ENCODE results near the gene PTPRM. TPM values are rescaled to one million over a fixed set of nuclear protein-coding genes. Genes with fewer than 3 reads are reported as not detected.

The PTPRM gene
- total RNA-seq, 1 experiment from 2014 or later = not detected

DNA sequence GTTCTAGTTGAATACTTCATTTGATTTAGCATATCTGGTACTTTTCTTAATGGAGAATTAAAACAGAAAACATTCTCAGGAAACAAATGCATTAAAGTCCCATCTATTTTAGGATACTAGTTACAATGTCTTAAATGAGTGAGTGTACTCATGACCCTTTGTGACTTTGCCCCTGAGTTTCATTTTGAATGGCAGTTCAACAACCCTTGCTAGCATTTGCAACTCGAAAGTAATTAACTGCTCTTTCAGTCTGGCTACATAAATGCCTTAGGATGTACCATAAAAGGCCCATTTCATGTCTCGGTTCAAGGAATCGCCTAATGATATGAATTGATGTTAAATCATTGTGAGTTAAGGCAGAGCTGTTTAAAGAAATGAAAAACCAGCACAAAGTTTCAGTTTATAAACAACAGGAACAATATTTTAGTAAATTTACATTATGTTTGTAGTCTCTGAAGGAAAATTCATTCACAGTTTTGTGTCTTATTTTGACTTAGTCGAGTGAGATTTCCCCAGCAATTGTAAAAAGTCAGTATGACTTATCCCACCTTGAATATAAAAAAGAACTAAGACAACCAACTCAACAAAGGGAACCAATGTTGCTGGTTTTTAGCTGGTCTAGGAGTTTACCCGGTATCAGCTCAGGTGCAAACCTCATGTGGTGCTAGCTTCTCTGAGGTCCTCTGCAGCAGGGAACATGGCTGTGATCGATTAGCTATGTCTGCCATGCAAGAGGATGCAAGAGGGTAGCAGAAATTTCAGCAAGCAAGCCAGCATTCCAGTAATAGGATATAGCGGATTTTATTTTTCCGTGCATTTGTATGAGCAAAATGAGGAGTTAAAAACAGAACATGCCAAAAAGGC is 386.2 kb downstream of the PTPRM start:
- Histone ChIP-seq H3K9me3 (ENCODE audit: low read depth, low read length, poor library complexity, severe bottlenecking) (peaks cover 17% of the 10 kb centered on the region), H3K36me3 (ENCODE audit: insufficient read depth, low read length, poor library complexity, severe bottlenecking) (no peaks in the 10 kb centered on the region), H3K27me3 (replicated peaks; ENCODE audit: insufficient read depth, low read depth, low read length, poor library complexity) (no peaks in the 10 kb centered on the region), H3K4me3 (ENCODE audit: low read depth, low read length, poor library complexity, severe bottlenecking) (no peak overlapping the region), H3K27ac (ENCODE audit: low read depth, low read length, poor library complexity, severe bottlenecking) (no peak overlapping the region), H3K4me1 (ENCODE audit: insufficient read depth, low read length, poor library complexity, severe bottlenecking) (no peaks in the 10 kb centered on the region)
- intact Hi-C loops (cut with micrococcal nuclease; ENCODE audit: unreplicated experiment) = no loop called here
- DNase-seq (ENCODE audit: low spot score) = no peak
- BruUV-seq (replicated peaks) = no TSS peak
- CTCF ChIA-PET = no interaction called here
- POLR2A ChIA-PET (ENCODE audit: low non-redundant PET) = no interaction called here
- no peak for TF ChIP-seq EZH2 (IDR thresholded peaks at IDR 0.05; ENCODE audit: borderline replicate concordance, low read depth, low read length, poor library complexity, severe bottlenecking)
- TF ChIP-seq, protein P1, sequence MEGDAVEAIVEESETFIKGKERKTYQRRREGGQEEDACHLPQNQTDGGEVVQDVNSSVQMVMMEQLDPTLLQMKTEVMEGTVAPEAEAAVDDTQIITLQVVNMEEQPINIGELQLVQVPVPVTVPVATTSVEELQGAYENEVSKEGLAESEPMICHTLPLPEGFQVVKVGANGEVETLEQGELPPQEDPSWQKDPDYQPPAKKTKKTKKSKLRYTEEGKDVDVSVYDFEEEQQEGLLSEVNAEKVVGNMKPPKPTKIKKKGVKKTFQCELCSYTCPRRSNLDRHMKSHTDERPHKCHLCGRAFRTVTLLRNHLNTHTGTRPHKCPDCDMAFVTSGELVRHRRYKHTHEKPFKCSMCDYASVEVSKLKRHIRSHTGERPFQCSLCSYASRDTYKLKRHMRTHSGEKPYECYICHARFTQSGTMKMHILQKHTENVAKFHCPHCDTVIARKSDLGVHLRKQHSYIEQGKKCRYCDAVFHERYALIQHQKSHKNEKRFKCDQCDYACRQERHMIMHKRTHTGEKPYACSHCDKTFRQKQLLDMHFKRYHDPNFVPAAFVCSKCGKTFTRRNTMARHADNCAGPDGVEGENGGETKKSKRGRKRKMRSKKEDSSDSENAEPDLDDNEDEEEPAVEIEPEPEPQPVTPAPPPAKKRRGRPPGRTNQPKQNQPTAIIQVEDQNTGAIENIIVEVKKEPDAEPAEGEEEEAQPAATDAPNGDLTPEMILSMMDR (conservative IDR thresholded peaks at IDR 0.05; ENCODE audit: low read depth, low read length) = no peak

DNA sequence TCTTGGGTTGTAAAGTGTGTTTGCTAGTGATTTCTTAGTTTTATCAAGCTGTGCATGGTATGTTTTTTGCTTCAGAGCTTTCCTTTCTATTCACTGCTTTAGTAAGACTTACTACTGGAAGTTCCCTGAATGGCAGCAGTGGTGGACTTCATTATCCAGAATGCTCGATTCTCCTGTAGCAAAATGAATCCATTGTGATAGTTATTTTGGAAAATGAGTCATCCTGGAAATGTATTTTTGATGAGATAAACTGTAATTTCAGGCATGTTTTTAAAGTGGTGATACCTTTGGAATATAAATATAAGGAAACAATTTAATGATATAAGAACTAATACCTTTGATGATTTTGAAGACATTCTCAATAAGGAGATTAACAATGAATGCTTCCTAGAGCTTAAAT is 387.1 kb downstream of the PTPRM start:
- ChIA-PET POLR2A (ENCODE audit: low non-redundant PET) (no interaction called here), CTCF (no interaction called here)
- TF ChIP-seq, protein P1 (conservative IDR thresholded peaks at IDR 0.05; ENCODE audit: low read depth, low read length) = no peak
- no peak for TF ChIP-seq EZH2 (IDR thresholded peaks at IDR 0.05; ENCODE audit: borderline replicate concordance, low read depth, low read length, poor library complexity, severe bottlenecking)
- no peak overlapping the region for H3K27ac ChIP-seq (ENCODE audit: low read depth, low read length, poor library complexity, severe bottlenecking)
- peaks cover 17% of the 10 kb centered on the region for H3K9me3 ChIP-seq (ENCODE audit: low read depth, low read length, poor library complexity, severe bottlenecking)
- no peak for DNase-seq (ENCODE audit: low spot score)
- no peak overlapping the region for H3K4me3 ChIP-seq (ENCODE audit: low read depth, low read length, poor library complexity, severe bottlenecking)
- H3K4me1 ChIP-seq (ENCODE audit: insufficient read depth, low read length, poor library complexity, severe bottlenecking) = no peaks in the 10 kb centered on the region
- no peaks in the 10 kb centered on the region for H3K27me3 ChIP-seq (replicated peaks; ENCODE audit: insufficient read depth, low read depth, low read length, poor library complexity)
- H3K36me3 ChIP-seq (ENCODE audit: insufficient read depth, low read length, poor library complexity, severe bottlenecking) = no peaks in the 10 kb centered on the region
- no TSS peak for BruUV-seq (replicated peaks)
- intact Hi-C loops (cut with micrococcal nuclease; ENCODE audit: unreplicated experiment) = no loop called here

DNA sequence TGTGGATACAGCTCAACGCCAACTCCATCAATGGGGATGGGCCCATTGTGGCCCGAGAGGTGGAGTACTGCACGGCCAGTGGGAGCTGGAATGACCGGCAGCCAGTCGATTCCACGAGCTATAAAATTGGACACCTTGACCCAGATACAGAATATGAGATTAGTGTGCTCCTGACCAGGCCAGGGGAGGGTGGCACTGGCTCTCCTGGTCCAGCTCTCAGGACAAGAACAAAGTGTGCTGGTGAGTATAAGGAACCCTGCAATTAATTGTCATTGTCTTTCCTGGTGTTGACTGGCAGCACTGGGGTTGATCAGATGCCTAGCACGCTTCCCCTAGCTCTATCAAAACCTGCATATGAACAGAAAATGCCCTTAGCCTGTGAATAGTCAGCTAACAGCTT is 388.1 kb downstream of the PTPRM start:
- ChIA-PET POLR2A (ENCODE audit: low non-redundant PET) (no interaction called here), CTCF (no interaction called here)
- TF ChIP-seq EZH2 (IDR thresholded peaks at IDR 0.05; ENCODE audit: borderline replicate concordance, low read depth, low read length, poor library complexity, severe bottlenecking) = no peak
- TF ChIP-seq, protein P1 (conservative IDR thresholded peaks at IDR 0.05; ENCODE audit: low read depth, low read length) = no peak
- no peaks in the 10 kb centered on the region for H3K27me3 ChIP-seq (replicated peaks; ENCODE audit: insufficient read depth, low read depth, low read length, poor library complexity)
- no peak for DNase-seq (ENCODE audit: low spot score)
- intact Hi-C loops (cut with micrococcal nuclease; ENCODE audit: unreplicated experiment) = no loop called here
- H3K4me3 ChIP-seq (ENCODE audit: low read depth, low read length, poor library complexity, severe bottlenecking) = no peak overlapping the region
- peaks cover 17% of the 10 kb centered on the region for H3K9me3 ChIP-seq (ENCODE audit: low read depth, low read length, poor library complexity, severe bottlenecking)
- no TSS peak for BruUV-seq (replicated peaks)
- H3K27ac ChIP-seq (ENCODE audit: low read depth, low read length, poor library complexity, severe bottlenecking) = no peak overlapping the region
- H3K36me3 ChIP-seq (ENCODE audit: insufficient read depth, low read length, poor library complexity, severe bottlenecking) = no peaks in the 10 kb centered on the region
- no peaks in the 10 kb centered on the region for H3K4me1 ChIP-seq (ENCODE audit: insufficient read depth, low read length, poor library complexity, severe bottlenecking)
